HEK293 (cell line): ENCODE data around the gene SEMA3A.

Experiments used
- BCL11A ChIP-seq: fragments of 450-650 bp; formaldehyde crosslinking; IDR thresholded peaks from 2 replicates; pipeline ENCODE4 v1.5.1; 2016; ENCODE audit warnings: low read depth, missing biosample characterization, missing genetic modification characterization
- GLI4 ChIP-seq: fragments of 450-650 bp; formaldehyde crosslinking; IDR thresholded peaks from 2 replicates; pipeline ENCODE4 v1.5.1; 2016; ENCODE audit warnings: missing biosample characterization, missing genetic modification characterization
- IKZF3 ChIP-seq: fragments of 450-650 bp; IDR thresholded peaks from 2 replicates; pipeline ENCODE4 v1.5.0; 2018; ENCODE audit warnings: missing biosample characterization, mild to moderate bottlenecking, missing genetic modification characterization, moderate library complexity
- SALL2 ChIP-seq: fragments of 450-650 bp; formaldehyde crosslinking; IDR thresholded peaks from 2 replicates; pipeline ENCODE4 v1.5.0; 2017; ENCODE audit warnings: missing biosample characterization, mild to moderate bottlenecking, missing genetic modification characterization, borderline replicate concordance
- SCRT1 ChIP-seq: fragments of 450-650 bp; formaldehyde crosslinking; IDR thresholded peaks from 2 replicates; pipeline ENCODE4 v1.5.1; 2016; ENCODE audit warnings: missing biosample characterization, missing genetic modification characterization, borderline replicate concordance
- ZBTB17 ChIP-seq: fragments of 450-650 bp; formaldehyde crosslinking; IDR thresholded peaks from 2 replicates; pipeline ENCODE4 v1.5.1; 2016; ENCODE audit warnings: missing biosample characterization, missing genetic modification characterization
- ZFHX2 ChIP-seq: fragments of 450-650 bp; formaldehyde crosslinking; conservative IDR thresholded peaks from 2 replicates; pipeline ENCODE4 v1.5.1; 2016; ENCODE audit warnings: missing biosample characterization, missing genetic modification characterization
- ZFP3 ChIP-seq: fragments of 450-650 bp; formaldehyde crosslinking; IDR thresholded peaks from 2 replicates; pipeline ENCODE4 v1.5.1; 2016; ENCODE audit warnings: low read depth, missing biosample characterization, missing genetic modification characterization
- ZFP69B ChIP-seq: fragments of 450-650 bp; formaldehyde crosslinking; IDR thresholded peaks from 2 replicates; pipeline ENCODE4 v1.5.1; 2016; ENCODE audit warnings: missing biosample characterization, missing genetic modification characterization
- ZNF114 ChIP-seq: fragments of 450-650 bp; formaldehyde crosslinking; IDR thresholded peaks from 2 replicates; pipeline ENCODE4 v1.5.0; 2017; ENCODE audit warnings: missing biosample characterization, missing genetic modification characterization
- ZNF2 ChIP-seq: fragments of 450-650 bp; formaldehyde crosslinking; IDR thresholded peaks from 2 replicates; pipeline ENCODE4 v1.5.1; 2016; ENCODE audit warnings: missing biosample characterization, missing genetic modification characterization
- ZNF214 ChIP-seq: fragments of 450-650 bp; formaldehyde crosslinking; IDR thresholded peaks from 2 replicates; pipeline ENCODE4 v1.5.1; 2017; ENCODE audit warnings: missing biosample characterization, mild to moderate bottlenecking, missing genetic modification characterization, borderline replicate concordance
- ZNF302 ChIP-seq: fragments of 450-650 bp; formaldehyde crosslinking; IDR thresholded peaks from 2 replicates; pipeline ENCODE4 v1.5.1; 2016; ENCODE audit warnings: missing biosample characterization, missing genetic modification characterization, low read depth
- ZNF324 ChIP-seq: fragments of 450-650 bp; formaldehyde crosslinking; IDR thresholded peaks from 2 replicates; pipeline ENCODE4 v1.5.1; 2016; ENCODE audit warnings: missing biosample characterization, missing genetic modification characterization
- ZNF404 ChIP-seq: fragments of 450-650 bp; formaldehyde crosslinking; IDR thresholded peaks from 2 replicates; pipeline ENCODE4 v1.5.1; 2017; ENCODE audit warnings: missing biosample characterization, missing genetic modification characterization
- ZNF510 ChIP-seq: fragments of 450-650 bp; formaldehyde crosslinking; IDR thresholded peaks from 2 replicates; pipeline ENCODE4 v1.5.1; 2018; ENCODE audit warnings: mild to moderate bottlenecking, missing genetic modification characterization, missing biosample characterization; ENCODE audit not compliant: insufficient replicate concordance
- ZNF544 ChIP-seq: fragments of 450-650 bp; formaldehyde crosslinking; IDR thresholded peaks from 2 replicates; pipeline ENCODE4 v1.5.0; 2017; ENCODE audit warnings: missing biosample characterization, missing genetic modification characterization
- ZNF549 ChIP-seq: fragments of 450-650 bp; IDR thresholded peaks from 2 replicates; pipeline ENCODE4 v1.5.1; 2018; ENCODE audit warnings: missing biosample characterization, missing genetic modification characterization, mild to moderate bottlenecking, inconsistent platforms, moderate library complexity
- ZNF555 ChIP-seq: fragments of 450-650 bp; formaldehyde crosslinking; conservative IDR thresholded peaks from 2 replicates; pipeline ENCODE4 v1.5.1; 2017; ENCODE audit warnings: missing biosample characterization, mild to moderate bottlenecking, missing genetic modification characterization, inconsistent platforms
- ZNF571 ChIP-seq: fragments of 450-650 bp; formaldehyde crosslinking; IDR thresholded peaks from 2 replicates; pipeline ENCODE4 v1.5.0; 2017; ENCODE audit warnings: missing biosample characterization, missing genetic modification characterization
- ZNF629 ChIP-seq: fragments of 450-650 bp; formaldehyde crosslinking; IDR thresholded peaks from 2 replicates; pipeline ENCODE4 v1.5.1; 2017; ENCODE audit warnings: missing biosample characterization, missing genetic modification characterization
- ZNF658 ChIP-seq: fragments of 450-650 bp; formaldehyde crosslinking; IDR thresholded peaks from 2 replicates; pipeline ENCODE4; 2016; ENCODE audit warnings: missing biosample characterization, missing genetic modification characterization
- ZNF785 ChIP-seq: fragments of 450-650 bp; formaldehyde crosslinking; IDR thresholded peaks from 2 replicates; pipeline ENCODE4 v1.5.1; 2016; ENCODE audit warnings: missing biosample characterization, missing genetic modification characterization
- TF ChIP-seq, protein P1 (sequence below): fragments of 450-650 bp; formaldehyde crosslinking; conservative IDR thresholded peaks from 2 replicates; pipeline ENCODE4 v1.5.1; 2016; ENCODE audit warnings: low read depth, missing biosample characterization, missing genetic modification characterization
- TF ChIP-seq, protein P2 (sequence below): fragments of 450-650 bp; formaldehyde crosslinking; IDR thresholded peaks from 2 replicates; pipeline ENCODE4 v1.5.1; 2016; ENCODE audit warnings: missing biosample characterization, missing genetic modification characterization
- TF ChIP-seq, protein P3 (sequence below): fragments of 450-650 bp; IDR thresholded peaks from 2 replicates; pipeline ENCODE4 v1.5.1; 2018; ENCODE audit warnings: missing biosample characterization, missing genetic modification characterization
- TF ChIP-seq, protein P4 (sequence below): sonication (generic); formaldehyde crosslinking; IDR thresholded peaks from 2 replicates; pipeline ENCODE4 v1.8.1; 2022; ENCODE audit warnings: mild to moderate bottlenecking, moderate library complexity, missing genetic modification reagents
- TF ChIP-seq, protein P5 (sequence below): fragments of 450-650 bp; formaldehyde crosslinking; IDR thresholded peaks from 2 replicates; pipeline ENCODE4 v1.5.1; 2016; ENCODE audit warnings: missing biosample characterization, missing genetic modification characterization, low read depth
- TF ChIP-seq, protein P6 (sequence below): fragments of 450-650 bp; formaldehyde crosslinking; IDR thresholded peaks from 2 replicates; pipeline ENCODE4 v1.5.1; 2017; ENCODE audit warnings: missing biosample characterization, missing genetic modification characterization

The SEMA3A gene

DNA sequence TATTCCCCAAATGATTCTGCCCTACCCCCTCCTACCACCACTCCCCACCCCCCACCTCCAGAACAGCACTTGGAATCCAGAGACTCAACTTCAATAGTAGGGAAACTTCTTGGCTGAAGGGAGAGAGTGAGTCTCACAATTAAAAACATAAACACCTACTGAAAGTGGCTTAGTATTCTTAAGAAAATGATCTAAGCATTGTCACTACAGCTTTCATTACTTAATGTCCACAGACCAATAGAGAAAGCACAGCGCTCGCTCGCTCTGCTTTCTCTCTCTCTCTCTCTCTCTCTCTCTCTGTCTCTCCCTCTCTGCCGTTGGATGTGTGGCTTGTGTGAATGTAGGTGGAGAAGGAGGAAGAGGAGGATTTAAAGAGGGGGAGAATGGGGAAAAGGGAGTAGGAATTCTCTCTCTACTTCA is 1.5 kb upstream of the SEMA3A start (continued):
- TF ChIP-seq, protein P1, sequence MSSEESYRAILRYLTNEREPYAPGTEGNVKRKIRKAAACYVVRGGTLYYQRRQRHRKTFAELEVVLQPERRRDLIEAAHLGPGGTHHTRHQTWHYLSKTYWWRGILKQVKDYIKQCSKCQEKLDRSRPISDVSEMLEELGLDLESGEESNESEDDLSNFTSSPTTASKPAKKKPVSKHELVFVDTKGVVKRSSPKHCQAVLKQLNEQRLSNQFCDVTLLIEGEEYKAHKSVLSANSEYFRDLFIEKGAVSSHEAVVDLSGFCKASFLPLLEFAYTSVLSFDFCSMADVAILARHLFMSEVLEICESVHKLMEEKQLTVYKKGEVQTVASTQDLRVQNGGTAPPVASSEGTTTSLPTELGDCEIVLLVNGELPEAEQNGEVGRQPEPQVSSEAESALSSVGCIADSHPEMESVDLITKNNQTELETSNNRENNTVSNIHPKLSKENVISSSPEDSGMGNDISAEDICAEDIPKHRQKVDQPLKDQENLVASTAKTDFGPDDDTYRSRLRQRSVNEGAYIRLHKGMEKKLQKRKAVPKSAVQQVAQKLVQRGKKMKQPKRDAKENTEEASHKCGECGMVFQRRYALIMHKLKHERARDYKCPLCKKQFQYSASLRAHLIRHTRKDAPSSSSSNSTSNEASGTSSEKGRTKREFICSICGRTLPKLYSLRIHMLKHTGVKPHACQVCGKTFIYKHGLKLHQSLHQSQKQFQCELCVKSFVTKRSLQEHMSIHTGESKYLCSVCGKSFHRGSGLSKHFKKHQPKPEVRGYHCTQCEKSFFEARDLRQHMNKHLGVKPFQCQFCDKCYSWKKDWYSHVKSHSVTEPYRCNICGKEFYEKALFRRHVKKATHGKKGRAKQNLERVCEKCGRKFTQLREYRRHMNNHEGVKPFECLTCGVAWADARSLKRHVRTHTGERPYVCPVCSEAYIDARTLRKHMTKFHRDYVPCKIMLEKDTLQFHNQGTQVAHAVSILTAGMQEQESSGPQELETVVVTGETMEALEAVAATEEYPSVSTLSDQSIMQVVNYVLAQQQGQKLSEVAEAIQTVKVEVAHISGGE (tag by site-specific recombination) = no peak
- TF ChIP-seq, protein P2, sequence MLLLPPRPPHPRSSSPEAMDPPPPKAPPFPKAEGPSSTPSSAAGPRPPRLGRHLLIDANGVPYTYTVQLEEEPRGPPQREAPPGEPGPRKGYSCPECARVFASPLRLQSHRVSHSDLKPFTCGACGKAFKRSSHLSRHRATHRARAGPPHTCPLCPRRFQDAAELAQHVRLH (tag by site-specific recombination) = peak; percentile 45; the same call in 1 of the 2 replicates
- TF ChIP-seq ZNF629 (tag by site-specific recombination) = no peak
- TF ChIP-seq, protein P3, sequence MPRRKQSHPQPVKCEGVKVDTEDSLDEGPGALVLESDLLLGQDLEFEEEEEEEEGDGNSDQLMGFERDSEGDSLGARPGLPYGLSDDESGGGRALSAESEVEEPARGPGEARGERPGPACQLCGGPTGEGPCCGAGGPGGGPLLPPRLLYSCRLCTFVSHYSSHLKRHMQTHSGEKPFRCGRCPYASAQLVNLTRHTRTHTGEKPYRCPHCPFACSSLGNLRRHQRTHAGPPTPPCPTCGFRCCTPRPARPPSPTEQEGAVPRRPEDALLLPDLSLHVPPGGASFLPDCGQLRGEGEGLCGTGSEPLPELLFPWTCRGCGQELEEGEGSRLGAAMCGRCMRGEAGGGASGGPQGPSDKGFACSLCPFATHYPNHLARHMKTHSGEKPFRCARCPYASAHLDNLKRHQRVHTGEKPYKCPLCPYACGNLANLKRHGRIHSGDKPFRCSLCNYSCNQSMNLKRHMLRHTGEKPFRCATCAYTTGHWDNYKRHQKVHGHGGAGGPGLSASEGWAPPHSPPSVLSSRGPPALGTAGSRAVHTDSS (tag by site-specific recombination) = peak; percentile 77
- TF ChIP-seq, protein P4, sequence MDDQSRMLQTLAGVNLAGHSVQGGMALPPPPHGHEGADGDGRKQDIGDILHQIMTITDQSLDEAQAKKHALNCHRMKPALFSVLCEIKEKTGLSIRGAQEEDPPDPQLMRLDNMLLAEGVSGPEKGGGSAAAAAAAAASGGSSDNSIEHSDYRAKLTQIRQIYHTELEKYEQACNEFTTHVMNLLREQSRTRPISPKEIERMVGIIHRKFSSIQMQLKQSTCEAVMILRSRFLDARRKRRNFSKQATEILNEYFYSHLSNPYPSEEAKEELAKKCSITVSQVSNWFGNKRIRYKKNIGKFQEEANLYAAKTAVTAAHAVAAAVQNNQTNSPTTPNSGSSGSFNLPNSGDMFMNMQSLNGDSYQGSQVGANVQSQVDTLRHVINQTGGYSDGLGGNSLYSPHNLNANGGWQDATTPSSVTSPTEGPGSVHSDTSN (CRISPR knock-in tag) = no peak
- no peak for TF ChIP-seq SALL2 (tag by site-specific recombination)
- TF ChIP-seq GLI4 = no peak
- TF ChIP-seq IKZF3 = no peak
- no peak for TF ChIP-seq ZNF555 (tag by site-specific recombination)
- TF ChIP-seq, protein P5, sequence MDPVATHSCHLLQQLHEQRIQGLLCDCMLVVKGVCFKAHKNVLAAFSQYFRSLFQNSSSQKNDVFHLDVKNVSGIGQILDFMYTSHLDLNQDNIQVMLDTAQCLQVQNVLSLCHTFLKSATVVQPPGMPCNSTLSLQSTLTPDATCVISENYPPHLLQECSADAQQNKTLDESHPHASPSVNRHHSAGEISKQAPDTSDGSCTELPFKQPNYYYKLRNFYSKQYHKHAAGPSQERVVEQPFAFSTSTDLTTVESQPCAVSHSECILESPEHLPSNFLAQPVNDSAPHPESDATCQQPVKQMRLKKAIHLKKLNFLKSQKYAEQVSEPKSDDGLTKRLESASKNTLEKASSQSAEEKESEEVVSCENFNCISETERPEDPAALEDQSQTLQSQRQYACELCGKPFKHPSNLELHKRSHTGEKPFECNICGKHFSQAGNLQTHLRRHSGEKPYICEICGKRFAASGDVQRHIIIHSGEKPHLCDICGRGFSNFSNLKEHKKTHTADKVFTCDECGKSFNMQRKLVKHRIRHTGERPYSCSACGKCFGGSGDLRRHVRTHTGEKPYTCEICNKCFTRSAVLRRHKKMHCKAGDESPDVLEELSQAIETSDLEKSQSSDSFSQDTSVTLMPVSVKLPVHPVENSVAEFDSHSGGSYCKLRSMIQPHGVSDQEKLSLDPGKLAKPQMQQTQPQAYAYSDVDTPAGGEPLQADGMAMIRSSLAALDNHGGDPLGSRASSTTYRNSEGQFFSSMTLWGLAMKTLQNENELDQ = no peak
- no peak for TF ChIP-seq ZNF302
- no peak for TF ChIP-seq ZNF114 (tag by site-specific recombination)
- no peak for TF ChIP-seq ZNF544 (tag by site-specific recombination)
- TF ChIP-seq ZNF214 (tag by site-specific recombination) = no peak
- no peak for TF ChIP-seq ZFP69B (tag by site-specific recombination)
- TF ChIP-seq ZNF658 = no peak
- TF ChIP-seq, protein P6, sequence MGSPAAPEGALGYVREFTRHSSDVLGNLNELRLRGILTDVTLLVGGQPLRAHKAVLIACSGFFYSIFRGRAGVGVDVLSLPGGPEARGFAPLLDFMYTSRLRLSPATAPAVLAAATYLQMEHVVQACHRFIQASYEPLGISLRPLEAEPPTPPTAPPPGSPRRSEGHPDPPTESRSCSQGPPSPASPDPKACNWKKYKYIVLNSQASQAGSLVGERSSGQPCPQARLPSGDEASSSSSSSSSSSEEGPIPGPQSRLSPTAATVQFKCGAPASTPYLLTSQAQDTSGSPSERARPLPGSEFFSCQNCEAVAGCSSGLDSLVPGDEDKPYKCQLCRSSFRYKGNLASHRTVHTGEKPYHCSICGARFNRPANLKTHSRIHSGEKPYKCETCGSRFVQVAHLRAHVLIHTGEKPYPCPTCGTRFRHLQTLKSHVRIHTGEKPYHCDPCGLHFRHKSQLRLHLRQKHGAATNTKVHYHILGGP (tag by site-specific recombination) = no peak
- TF ChIP-seq SCRT1 (tag by site-specific recombination) = no peak
- TF ChIP-seq ZNF571 (tag by site-specific recombination) = no peak
- TF ChIP-seq ZNF404 = no peak
- no peak for TF ChIP-seq ZNF549
- no peak for TF ChIP-seq ZNF324 (tag by site-specific recombination)
- no peak for TF ChIP-seq ZNF510
- peak; percentile 31 for TF ChIP-seq ZFHX2 (tag by site-specific recombination)
- no peak for TF ChIP-seq ZNF2 (tag by site-specific recombination)
- no peak for TF ChIP-seq BCL11A (tag by site-specific recombination)
- TF ChIP-seq ZBTB17 (tag by site-specific recombination) = peak; percentile 84
- TF ChIP-seq ZFP3 (tag by site-specific recombination) = no peak
- no peak for TF ChIP-seq ZNF785
